Measurements from ENCODE around the gene DNAH1. TPM values are rescaled to one million over a fixed set of nuclear protein-coding genes. Genes with fewer than 3 reads are reported as not detected.

The DNAH1 gene
- total and polyA plus RNA-seq, 2 of the 4 experiments (the other 2 are of a cell fraction), result 2.0 to 4.0 TPM

DNA sequence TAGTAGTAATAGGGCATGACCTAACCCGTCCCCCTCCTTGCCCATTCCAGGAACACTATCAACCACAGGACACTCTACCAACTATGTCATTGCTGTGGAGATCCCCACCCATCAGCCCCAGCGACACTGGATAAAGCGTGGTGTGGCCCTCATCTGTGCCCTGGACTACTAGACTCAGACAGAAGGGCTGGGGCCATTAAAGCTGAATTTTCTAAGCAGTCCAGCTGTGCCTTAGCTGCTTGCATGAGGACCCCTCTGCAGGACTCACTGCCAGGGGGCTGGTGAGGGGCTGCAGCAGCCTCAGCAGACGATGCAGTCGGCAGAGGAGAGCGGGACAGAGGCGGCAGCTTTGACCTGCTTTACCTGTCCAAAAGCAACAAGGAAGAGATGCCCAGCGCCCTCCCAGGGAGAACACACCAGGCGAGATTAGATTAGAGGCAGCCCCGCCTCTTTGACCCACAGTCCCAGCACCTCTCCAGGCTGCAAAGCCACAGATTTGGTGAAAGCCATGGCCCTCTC, 84.2 kb downstream of the DNAH1 start:
- Histone ChIP-seq H2AK5ac (ENCODE audit: low read depth, low read length) (no peak overlapping the region), H3K36me3 (ENCODE audit: control insufficient read depth, insufficient read depth, low read length) (peaks cover 44% of the 10 kb centered on the region), H3K9me3 (ENCODE audit: control insufficient read depth, insufficient read depth, low read length) (no peaks in the 10 kb centered on the region), H3K14ac (replicated peaks; ENCODE audit: low read depth, low read length) (no peak overlapping the region), H3K4ac (ENCODE audit: low read depth, low read length) (no peak overlapping the region), H3K23ac (ENCODE audit: low read depth, low read length) (no peak overlapping the region), H2AK9ac (replicated peaks; ENCODE audit: low read depth, low read length, poor library complexity) (no peak overlapping the region), H3K27me3 (ENCODE audit: control insufficient read depth, insufficient read depth, low read length) (no peaks in the 10 kb centered on the region; the same call in 1 of the 2 replicates), H3K4me2 (ENCODE audit: low read depth, low read length) (no peak overlapping the region), H4K20me1 (ENCODE audit: insufficient read depth, low read length) (no peaks in the 10 kb centered on the region; the same call in 1 of the 2 replicates), H3K4me3 (ENCODE audit: insufficient read depth, low read depth, low read length) (no peak overlapping the region), H2AFZ (replicated peaks; ENCODE audit: low read length, poor library complexity) (no peak overlapping the region), H3K9me1 (ENCODE audit: insufficient read depth, low read length) (0 out of 2 replicates have a peak, but pooled peaks cover 6% of the 10 kb centered on the region), H4K91ac (ENCODE audit: insufficient read depth, low read depth, low read length) (no peak overlapping the region), H3K4me1 (ENCODE audit: control insufficient read depth, insufficient read depth, low read length) (no peaks in the 10 kb centered on the region), H2BK5ac (ENCODE audit: low read depth, low read length, poor library complexity, severe bottlenecking) (no peak overlapping the region), H3K79me1 (ENCODE audit: low read depth in 1 of 2, low read length in 2 of 2) (peaks cover 3 to 4% of the 10 kb centered on the region in 2 experiments; a peak in 2 of 4 replicates), H4K8ac (ENCODE audit: low read depth in 2 of 2, low read length in 2 of 2) (no peak overlapping the region), H2BK20ac (ENCODE audit: low read depth, low read length) (no peak overlapping the region), H2BK120ac (ENCODE audit: low read depth, low read length) (no peak overlapping the region), H3K18ac (ENCODE audit: low read depth, low read length) (no peak overlapping the region), H3K56ac (ENCODE audit: extremely low read depth, insufficient read depth, low read length) (no peak overlapping the region), H2BK15ac (ENCODE audit: low read depth, low read length) (no peak overlapping the region), H3K27ac (ENCODE audit: insufficient read depth, low read length) (no peak overlapping the region), H3K9ac (ENCODE audit: low read depth, low read length) (no peak overlapping the region), H4K5ac (ENCODE audit: low read depth, low read length) (no peak overlapping the region)
- intact Hi-C loops (cut with micrococcal nuclease) (no loop called here), in situ Hi-C loops (cut with MboI; ENCODE audit: low sequenced_read_pairs) (no loop called here), dilution Hi-C loops (cut with HindIII; ENCODE audit: low sequenced_read_pairs, unreplicated experiment) (no loop called here)
- POLR2A ChIA-PET (ENCODE audit: unreplicated experiment), result no interaction called here
- WGBS, 2 experiments (ENCODE audit: extremely low coverage in 2 of 2, insufficient read length in 1 of 2), result 92% methylated on average over 6 of the region's 10 CpGs; no CpG with 5 or more reads in 1 of the 2 experiments
- TF ChIP-seq RAD21 (IDR thresholded peaks at IDR 0.05; ENCODE audit: low read length), result no peak
- no peak for TF ChIP-seq NFE2L2 (IDR thresholded peaks at IDR 0.05; ENCODE audit: low read depth, low read length)
- TF ChIP-seq CEBPB (IDR thresholded peaks at IDR 0.05; ENCODE audit: low read depth, low read length), result no peak
- TF ChIP-seq, protein P1, sequence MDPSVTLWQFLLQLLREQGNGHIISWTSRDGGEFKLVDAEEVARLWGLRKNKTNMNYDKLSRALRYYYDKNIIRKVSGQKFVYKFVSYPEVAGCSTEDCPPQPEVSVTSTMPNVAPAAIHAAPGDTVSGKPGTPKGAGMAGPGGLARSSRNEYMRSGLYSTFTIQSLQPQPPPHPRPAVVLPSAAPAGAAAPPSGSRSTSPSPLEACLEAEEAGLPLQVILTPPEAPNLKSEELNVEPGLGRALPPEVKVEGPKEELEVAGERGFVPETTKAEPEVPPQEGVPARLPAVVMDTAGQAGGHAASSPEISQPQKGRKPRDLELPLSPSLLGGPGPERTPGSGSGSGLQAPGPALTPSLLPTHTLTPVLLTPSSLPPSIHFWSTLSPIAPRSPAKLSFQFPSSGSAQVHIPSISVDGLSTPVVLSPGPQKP (IDR thresholded peaks at IDR 0.05; ENCODE audit: borderline replicate concordance, low read depth, low read length), result no peak
- TF ChIP-seq USF2 (IDR thresholded peaks at IDR 0.05; ENCODE audit: low read depth, low read length), result no peak
- no peak for TF ChIP-seq SMC3 (IDR thresholded peaks at IDR 0.05; ENCODE audit: low read depth, low read length)
- no peak for TF ChIP-seq MXI1 (IDR thresholded peaks at IDR 0.05; ENCODE audit: borderline replicate concordance, low read depth, low read length)
- no peak for TF ChIP-seq MAFK (IDR thresholded peaks at IDR 0.05; ENCODE audit: low read depth, low read length)
- CTCF ChIA-PET, result no interaction called here
- no TSS peak for BruUV-seq (replicated peaks)
- DNase-seq (no peak), ATAC-seq (ENCODE audit: low read depth) (no peak)
